ENCODE data around the gene GABPA.

The GABPA gene

GRCh38 chr21:25813917-25814316 is 79.1 kb downstream of the GABPA start:
- no peak for DNase-seq

GRCh38 chr21:25818121-25818520 is 83.3 kb downstream of the GABPA start:
- no peak for DNase-seq

GRCh38 chr21:25818551-25818950 is 83.8 kb downstream of the GABPA start:
- DNase-seq, result no peak

Measured in NCI-H1436 (cell line).